Raji (cell line): ENCODE measurements around the gene PRPF6.

Source experiments
- POLR2A ChIP-seq: IDR thresholded peaks from 2 replicates; pipeline ENCODE4 v1.6.1; 2011; ENCODE audit warnings: low read depth, low read length, control low read depth; ENCODE audit not compliant: insufficient read depth

PRPF6 gene

GRCh38 chr20:63966172-63966943, 14.6 kb upstream of the PRPF6 start:
- no peak for TF ChIP-seq POLR2A

DNA sequence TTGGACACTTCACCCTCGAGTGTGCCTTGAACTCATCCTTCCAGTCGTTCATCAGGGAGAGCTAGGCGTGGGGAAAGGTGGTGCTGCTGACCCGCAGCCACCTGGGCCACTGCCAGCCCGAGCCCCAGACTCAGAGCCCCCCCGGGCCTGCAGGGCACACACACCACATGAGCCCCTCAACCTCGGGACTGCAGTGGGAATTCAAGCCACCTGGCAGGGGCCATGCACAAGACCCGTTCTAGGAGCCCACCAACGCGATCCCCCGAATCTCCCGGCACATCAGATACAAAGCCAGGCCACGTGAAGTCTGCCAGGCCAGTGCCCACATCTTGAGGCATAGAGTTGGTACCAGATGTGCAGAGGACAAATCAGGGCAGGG, 14.0 kb upstream of the PRPF6 start:
- TF ChIP-seq POLR2A = no peak

- no peak for TF ChIP-seq POLR2A
Observed at GRCh38 chr20:63967330-63968135, 13.4 kb upstream of the PRPF6 start.

GRCh38 chr20:63968136-63968927, 12.6 kb upstream of the PRPF6 start:
- no peak for TF ChIP-seq POLR2A

DNA sequence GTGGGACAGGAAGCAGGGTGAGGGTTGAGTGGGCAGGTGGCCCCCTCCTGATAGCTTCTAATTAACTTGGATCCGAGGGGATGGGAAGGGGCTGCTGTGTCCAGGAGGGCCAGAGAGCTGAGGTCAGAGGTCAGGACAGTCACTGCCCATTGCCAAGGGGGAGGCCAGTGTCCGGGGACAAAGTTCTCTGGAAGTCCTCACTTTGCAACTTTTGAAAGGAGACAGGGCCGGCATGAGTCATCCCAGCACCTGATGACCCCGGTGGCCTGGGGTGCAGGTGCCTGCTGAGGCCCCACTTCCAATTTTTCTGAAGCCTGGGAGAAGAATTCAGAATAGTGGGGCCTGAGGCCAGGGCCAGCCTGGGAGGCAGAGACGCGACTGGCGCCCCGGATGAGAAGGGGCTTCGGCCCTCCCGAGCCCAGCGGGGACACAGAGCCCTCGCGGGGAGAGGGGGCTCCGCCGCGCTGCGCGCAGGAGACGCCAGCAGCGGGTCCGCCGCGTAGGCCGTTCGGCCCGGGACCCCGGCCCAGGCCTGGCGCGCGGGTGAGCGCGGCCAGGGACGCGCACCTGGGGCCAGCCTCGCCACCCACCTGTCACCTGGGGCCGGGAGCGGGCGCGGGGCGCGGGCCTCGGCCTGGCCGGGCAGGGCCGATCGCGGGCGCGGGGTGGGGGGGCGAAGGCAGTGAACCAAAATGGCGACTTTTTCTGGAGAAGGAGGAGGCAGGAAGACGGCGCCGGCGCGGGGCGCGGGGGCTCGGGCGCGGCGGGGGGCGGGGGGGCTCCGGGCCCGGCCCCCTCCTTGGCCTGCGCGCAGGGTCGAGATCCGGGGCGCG, 11.8 kb upstream of the PRPF6 start:
- no peak for TF ChIP-seq POLR2A

DNA sequence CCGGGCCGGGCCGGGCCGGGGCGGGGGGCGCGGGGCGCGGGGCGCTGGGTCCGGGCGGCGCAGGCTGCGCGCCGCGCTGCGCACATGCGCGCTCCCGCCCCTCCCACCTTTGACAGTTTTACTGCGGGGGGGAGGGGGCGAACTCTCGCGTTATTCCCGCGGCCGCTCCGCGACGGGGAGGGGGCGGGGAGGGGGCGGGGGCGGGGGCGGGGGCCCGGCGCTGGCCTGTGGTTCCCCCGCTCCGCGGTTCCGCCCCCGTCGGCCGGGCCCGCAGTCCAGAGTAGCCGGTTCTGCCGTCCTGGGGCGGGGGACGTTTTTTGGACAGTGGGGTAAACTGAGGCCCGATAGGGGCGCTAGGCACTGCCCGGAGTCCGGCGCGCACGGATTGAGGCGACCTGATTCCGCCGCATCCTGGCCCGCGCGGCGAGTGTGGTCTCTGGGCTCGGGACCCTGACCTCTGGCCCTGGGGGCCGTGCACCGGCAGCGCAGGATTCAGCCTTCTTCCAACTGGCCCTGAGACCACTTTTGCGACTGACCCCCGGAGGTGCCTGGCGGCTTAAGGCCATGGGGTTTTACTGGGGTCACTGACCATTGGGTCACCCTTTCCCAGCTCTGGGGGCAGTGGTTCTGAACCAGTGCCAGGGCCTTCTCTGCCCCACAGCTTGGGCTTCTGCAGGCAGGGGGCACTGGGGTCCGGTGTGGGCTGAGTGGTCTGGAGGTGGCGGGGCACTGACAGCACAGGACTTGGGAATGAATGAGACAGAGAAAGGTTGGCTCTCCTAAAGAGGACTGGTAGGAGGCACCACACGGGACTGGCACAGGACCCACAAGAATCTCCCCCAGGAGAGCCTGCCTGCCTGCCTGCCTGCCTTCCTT, 10.9 kb upstream of the PRPF6 start, which contains the start of gene ZNF512B:
ZNF512B (minus strand) TSS at position 93 of the 876 bp plus-strand sequence. CDS start 1,980 bp downstream, outside the sequence.
- no peak for TF ChIP-seq POLR2A

DNA sequence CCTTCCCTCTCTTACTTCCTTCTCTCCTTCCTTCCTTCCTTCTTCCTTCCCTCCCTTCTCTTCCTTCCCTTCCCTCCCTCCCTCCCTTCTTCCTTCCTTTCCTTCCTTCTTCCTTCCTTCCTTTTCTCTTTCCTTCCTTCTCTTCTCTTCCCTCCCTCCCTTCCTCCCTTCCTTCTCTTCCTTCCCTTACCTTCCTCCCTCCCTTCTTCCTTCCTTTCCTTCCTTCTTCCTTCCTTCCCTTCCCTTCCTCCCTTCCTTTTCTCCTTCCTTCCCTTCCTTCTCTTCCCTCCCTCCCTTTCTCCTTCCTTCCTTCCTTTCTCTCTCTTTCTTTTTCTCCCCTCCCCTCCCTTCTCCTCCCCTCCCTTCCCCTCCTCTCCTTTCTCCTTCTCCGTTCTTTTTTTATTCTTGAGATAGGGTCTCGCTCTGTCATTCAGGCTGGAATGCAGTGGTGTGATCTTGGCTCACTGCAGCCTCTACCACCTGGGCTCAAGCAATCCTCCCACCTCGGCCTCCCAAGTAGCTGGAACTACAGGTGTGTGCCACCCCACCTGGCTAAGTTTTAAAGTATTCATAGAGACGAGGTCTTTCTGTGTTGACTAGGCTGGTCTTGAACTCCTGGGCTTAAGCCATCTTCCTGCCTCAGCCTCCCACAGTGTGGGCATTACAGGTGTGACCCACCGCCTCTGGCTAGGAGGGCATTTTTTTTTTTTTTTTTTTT, 10.1 kb upstream of the PRPF6 start:
- no peak for TF ChIP-seq POLR2A

- TF ChIP-seq POLR2A = no peak
Observed at GRCh38 chr20:63972312-63973159, 8.4 kb upstream of the PRPF6 start.

DNA sequence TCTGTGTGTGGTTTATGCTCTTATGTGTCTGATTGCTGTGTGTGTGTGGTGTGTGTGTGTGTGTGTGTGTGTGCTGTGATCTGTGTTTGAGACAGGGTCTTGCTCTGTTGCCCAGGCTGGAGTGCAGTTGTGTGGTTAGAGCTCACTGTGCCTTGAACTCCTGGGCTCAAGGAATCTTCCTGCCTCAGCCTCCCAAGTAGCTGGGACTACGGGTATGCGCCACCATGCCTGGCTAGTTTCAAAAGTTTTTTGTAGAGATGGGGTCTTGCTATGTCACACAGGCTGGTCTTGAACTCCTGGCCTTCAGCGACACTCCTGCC, 7.8 kb upstream of the PRPF6 start:
- TF ChIP-seq POLR2A = no peak

DNA sequence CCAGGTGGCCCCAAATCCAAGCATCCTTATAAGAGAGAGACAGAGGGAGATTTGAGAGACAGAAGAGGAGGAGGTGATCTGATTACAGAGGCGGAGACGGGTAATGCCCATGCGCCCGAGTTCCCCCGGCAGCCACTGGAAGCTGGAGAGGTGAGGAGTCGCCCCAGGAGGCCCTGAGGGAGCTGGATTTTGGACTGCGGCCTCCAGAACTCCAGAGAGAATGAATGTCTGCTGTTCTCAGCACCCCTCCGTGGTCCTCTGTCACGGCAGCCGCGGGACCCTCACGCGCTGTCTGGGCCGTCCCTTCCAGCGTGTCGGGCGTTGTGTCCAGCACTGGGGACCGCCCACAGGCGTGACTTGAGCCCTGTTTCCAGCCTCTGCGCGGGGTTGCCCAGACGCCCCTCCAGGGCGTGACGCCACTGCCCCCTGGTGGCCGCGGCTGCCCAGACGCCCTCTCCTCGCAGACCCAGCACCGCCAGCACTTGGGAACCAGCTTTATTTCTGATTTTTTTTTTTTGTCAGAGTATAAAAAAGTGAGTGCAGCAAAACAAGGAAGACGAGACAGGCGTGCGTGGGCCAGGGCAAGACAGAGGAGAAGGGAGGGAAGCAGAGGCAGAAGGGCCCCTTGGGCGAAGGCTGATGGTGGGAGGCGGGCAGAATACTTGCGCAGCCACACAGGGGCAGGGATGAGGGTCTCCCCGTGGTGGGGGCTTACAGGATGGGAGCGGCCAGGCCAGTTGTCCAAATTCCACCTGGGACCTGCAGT, 7.1 kb upstream of the PRPF6 start:
- no peak for TF ChIP-seq POLR2A

- TF ChIP-seq POLR2A = no peak
Observed at GRCh38 chr20:63974402-63975200, 6.3 kb upstream of the PRPF6 start.
